A549 (cell line): ENCODE measurements around the gene GFAP. TPM values are rescaled to one million over a fixed set of nuclear protein-coding genes. Genes with fewer than 3 reads are reported as not detected.

Experiments
- ATAC-seq, 2 experiments: fragments of 200-7000 bp in 1 of 2; fragments of >200 bp in 1 of 2; cut with Nextera tagmentation in 1 of 2; cut with Tn5 transposase in 1 of 2; 3 replicates each; pipeline versions ENCODE4 v1.8.0 to v1.9.1; 2018 to 2020; ENCODE audit warnings: mild to moderate bottlenecking in 1 of 2, moderate library complexity in 1 of 2
- CTCF ChIA-PET: fragments of 300-600 bp; sonication (Branson Sonifier 250); formaldehyde crosslinking; extraction: SDS; loops from one replicate; lab custom pipeline; 2021; ENCODE audit warnings: antibody characterized with exemption, inconsistent platforms; lab: Yijun Ruan, JAX
- POLR2A ChIA-PET: fragments of 350-600 bp; formaldehyde crosslinking; extraction: SDS; loops from one replicate; lab custom pipeline; 2021; ENCODE audit warnings: antibody characterized with exemption, inconsistent platforms; lab: Yijun Ruan, JAX
- DNase-seq, 2 experiments: peaks; one replicate each; pipeline versions ENCODE4 v3.0.0 to v3.0.0-alpha.2; 2011 to 2016; ENCODE audit warnings: low read depth in 1 of 2, low spot score in 1 of 2
- FAIRE-seq: peaks from 2 replicates; lab custom pipeline; 2011; peaks lifted over from hg19 to GRCh38; lab: Jason Lieb, UNC
- H3K27ac ChIP-seq, 2 experiments: fragments of >200 bp; sonication (Bioruptor Twin); formaldehyde crosslinking; 3 replicates each; pipeline ENCODE4 v1.5.1; 2016 to 2017
- H3K4me1 ChIP-seq: fragments of >200 bp; sonication (Bioruptor Twin); formaldehyde crosslinking; 3 replicates; pipeline ENCODE4 v1.6.1; 2016
- H3K4me2 ChIP-seq: fragments of >200 bp; sonication (Bioruptor Twin); formaldehyde crosslinking; 3 replicates; pipeline ENCODE4 v1.6.1; 2016
- H3K4me3 ChIP-seq: fragments of >200 bp; sonication (Bioruptor Twin); formaldehyde crosslinking; 3 replicates; pipeline ENCODE4 v1.5.1; 2016
- H3K9me3 ChIP-seq: fragments of >200 bp; sonication (Bioruptor Twin); formaldehyde crosslinking; 3 replicates; pipeline ENCODE4 v1.6.1; 2016
- BHLHE40 ChIP-seq: IDR thresholded peaks from 2 replicates; pipeline ENCODE4 v1.6.1; 2012; ENCODE audit warnings: low read depth, low read length, inconsistent platforms
- CHD2 ChIP-seq: fragments of 150-350 bp; IDR thresholded peaks from 2 replicates; pipeline ENCODE4 v1.6.1; 2014; ENCODE audit warnings: low read length; ENCODE audit not compliant: partially characterized antibody
- HDAC2 ChIP-seq: fragments of 200-600 bp; sonication (generic); IDR thresholded peaks from 2 replicates; pipeline ENCODE4 v1.6.1; 2016
- HOXB13 ChIP-seq: fragments of 250-450 bp; sonication (Bioruptor Pico); IDR thresholded peaks from 2 replicates; pipeline ENCODE4 v1.5.0; 2020; ENCODE audit warnings: low read depth, mild to moderate bottlenecking, moderate library complexity
- NR3C1 ChIP-seq: fragments of >200 bp; sonication (Bioruptor Twin); formaldehyde crosslinking; IDR thresholded peaks from 3 replicates; pipeline ENCODE4 v1.6.1; 2017
- RAD21 ChIP-seq, 2 experiments: fragments of >200 bp in 1 of 2; sonication (Bioruptor Twin) in 1 of 2; formaldehyde crosslinking in 1 of 2; IDR thresholded peaks in 1 of 2; conservative IDR thresholded peaks in 1 of 2; 2 replicates in 1 of 2; 3 replicates in 1 of 2; pipeline ENCODE4 v1.6.1; 2012 to 2018; ENCODE audit warnings: inconsistent platforms in 1 of 2
- SMC3 ChIP-seq: fragments of >200 bp; sonication (Bioruptor Twin); formaldehyde crosslinking; IDR thresholded peaks from 3 replicates; pipeline ENCODE4 v1.6.1; 2018; ENCODE audit warnings: inconsistent platforms
- ZFP36 ChIP-seq: fragments of 450-650 bp; IDR thresholded peaks from 2 replicates; pipeline ENCODE4 v1.6.1; 2014; ENCODE audit warnings: borderline replicate concordance; ENCODE audit not compliant: partially characterized antibody
- WGBS: methylation state at CpG from one replicate; pipeline ENCODE4 v1.1.6; 2017; ENCODE audit errors: missing lambda C conversion rate; 5-methylcytosine and 5-hydroxymethylcytosine counted together
- polyA plus RNA-seq, 4 experiments: library from polyadenylated mRNA; depleted of rRNA in 3 of 4; stranded (reverse); fragments of >200 nt; fragmentation: RNase III in 1 of 4; extraction: RNeasy Plus Mini Kit Qiagen cat#74134 plus additional on column Dnase treatment in 1 of 4; gene quantifications; 2 replicates in 3 of 4; 3 replicates in 1 of 4; pipeline ENCODE4 v1.2.3, GENCODE V29; 2011 to 2017
- TF ChIP-seq, protein P1 (sequence below): IDR thresholded peaks from 2 replicates; pipeline ENCODE4 v1.6.1; 2012; ENCODE audit warnings: low read depth, borderline replicate concordance
- TF ChIP-seq, protein P2 (sequence below): IDR thresholded peaks from 2 replicates; pipeline ENCODE4 v1.6.1; 2012
- TF ChIP-seq, protein P3 (sequence below): fragments of >200 bp; sonication (Bioruptor Twin); formaldehyde crosslinking; IDR thresholded peaks from 3 replicates; pipeline ENCODE4 v1.5.1; 2016
- TF ChIP-seq, protein P4 (sequence below): fragments of 450-650 bp; IDR thresholded peaks from 2 replicates; pipeline ENCODE4 v1.6.1; 2014; ENCODE audit warnings: antibody characterized with exemption

The GFAP gene
- polyA plus RNA-seq, 2 of the 4 experiments (the other 2 are of a cell fraction) = 1.5 to 1.8 TPM

DNA sequence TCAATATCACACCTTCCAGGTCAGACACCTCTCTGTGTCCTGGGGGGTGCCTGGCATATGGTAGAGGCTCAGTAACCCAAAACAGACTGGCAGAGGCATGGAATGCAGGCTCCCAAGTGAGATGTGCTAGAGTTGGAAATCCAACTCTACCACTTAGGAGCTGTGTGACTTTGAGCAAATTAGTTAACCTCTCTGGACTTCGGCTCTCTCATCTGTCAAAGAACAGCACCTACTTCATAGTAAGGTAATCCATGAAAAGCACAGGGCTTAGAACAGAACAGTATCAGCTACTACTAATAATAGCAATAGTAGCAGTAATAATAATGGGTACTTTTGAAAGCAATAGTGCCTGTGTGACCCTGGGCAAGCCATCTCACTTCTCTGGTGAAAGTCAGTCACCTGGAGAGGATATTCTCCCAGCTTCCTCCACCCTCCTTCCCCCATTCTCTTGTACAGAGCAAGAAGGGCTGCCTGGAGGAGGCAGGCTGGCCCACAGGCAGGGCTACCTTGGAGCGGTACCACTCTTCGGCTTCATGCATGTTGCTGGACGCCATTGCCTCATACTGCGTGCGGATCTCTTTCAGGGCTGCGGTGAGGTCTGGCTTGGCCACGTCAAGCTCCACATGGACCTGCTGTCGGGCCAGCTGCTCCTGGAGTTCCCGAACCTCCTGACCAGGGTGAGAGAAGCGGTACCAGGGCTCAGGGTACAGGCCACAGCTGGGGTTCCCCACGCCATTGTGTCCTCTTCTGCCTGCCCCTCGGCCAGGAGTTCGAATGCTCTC lies 2.3 kb downstream of the GFAP start:
- Histone ChIP-seq H3K4me1 (peaks cover 48% of the 10 kb centered on the region), H3K4me3 (no peak overlapping the region), H3K27ac (peak overlapping the region in 1 of 2 experiments; percentile 46; a peak in 3 of 6 replicates), H3K4me2 (no peak overlapping the region), H3K9me3 (no peaks in the 10 kb centered on the region)
- whole genome bisulfite sequencing = 89% methylated on average over 14 of the region's 14 CpGs
- CTCF ChIA-PET = interaction anchor here (0.7 to 38.3 kb wide), 8 partner anchors 10 to 239 kb away, joined by 3 to 1853 read pairs (median 62); partner anchors contain the start of genes DCAKD, EFTUD2 and KIF18B
- DNase-seq (no peak), FAIRE-seq (no peak), ATAC-seq (no peak)
- peak; percentile 25 for TF ChIP-seq ZFP36
- TF ChIP-seq RAD21 (conservative IDR thresholded peaks at IDR 0.05 in 1 of 2, IDR thresholded peaks at IDR 0.05 in 1 of 2) = no peak
- TF ChIP-seq NR3C1 = no peak
- POLR2A ChIA-PET = interaction anchor here (1.4 kb wide), 1 partner anchor 148 kb away, joined by 3 read pairs; the partner anchor contains the start of gene NMT1

DNA sequence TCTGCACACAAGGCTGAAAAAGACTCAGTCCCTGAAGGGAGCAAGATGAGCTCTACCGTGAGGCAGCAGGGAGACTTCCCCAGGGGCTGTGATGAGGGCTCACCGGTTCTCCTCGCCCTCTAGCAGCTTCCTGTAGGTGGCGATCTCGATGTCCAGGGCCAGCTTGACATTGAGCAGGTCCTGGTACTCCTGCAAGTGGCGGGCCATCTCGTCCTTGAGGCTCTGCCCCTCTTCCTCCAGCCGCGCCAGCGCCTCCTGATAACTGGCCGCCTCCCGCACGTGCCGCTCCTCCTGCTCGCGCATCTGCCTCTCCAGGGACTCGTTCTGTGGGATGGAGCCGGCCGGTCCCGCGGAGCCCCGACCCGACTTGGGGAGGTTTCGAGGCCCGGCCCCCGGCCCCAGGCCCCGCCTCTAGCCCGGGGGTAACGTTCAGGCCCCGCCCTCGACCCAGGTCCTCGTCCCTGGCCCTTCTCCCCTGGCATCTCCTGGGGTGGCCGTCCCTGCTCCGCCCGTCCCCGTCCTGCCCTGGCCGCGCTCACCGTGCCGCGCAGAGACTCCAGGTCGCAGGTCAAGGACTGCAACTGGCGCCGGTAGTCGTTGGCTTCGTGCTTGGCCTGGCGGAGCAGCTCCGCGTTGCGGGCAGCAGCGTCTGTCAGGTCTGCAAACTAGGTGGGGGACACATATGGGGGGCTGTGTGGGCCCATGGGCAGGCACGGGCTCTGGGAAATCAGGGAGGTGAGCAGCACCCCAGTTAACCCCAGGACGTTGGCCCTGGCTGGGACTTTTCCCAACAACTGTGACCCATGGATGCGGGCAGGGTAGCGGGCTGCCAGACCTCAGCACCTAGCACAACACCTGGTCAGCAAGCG lies 3.9 kb downstream of the GFAP start:
- peaks cover 46% of the 10 kb centered on the region for H3K4me1 ChIP-seq
- peak overlapping the region; percentile 36 to 91; a peak in 4 of 6 replicates for H3K27ac ChIP-seq
- CTCF ChIA-PET = interaction anchor here (0.6 to 38.3 kb wide), 20 partner anchors 11 to 286 kb away, joined by 3 to 1853 read pairs (median 4); partner anchors contain the start of genes DCAKD, EFTUD2 and KIF18B
- no peaks in the 10 kb centered on the region for H3K9me3 ChIP-seq
- peak; percentile 99 for FAIRE-seq
- TF ChIP-seq SMC3 (peak; percentile 46; the same call in 2 of the 3 replicates), BHLHE40 (0 out of 2 replicates have a peak, but pooled peaks have one; percentile 38), RAD21 (conservative IDR thresholded peaks at IDR 0.05 in 1 of 2, IDR thresholded peaks at IDR 0.05 in 1 of 2) (peak; percentile 43 to 55), HDAC2 (no peak), HOXB13 (CRISPR knock-in tag) (no peak), CHD2 (no peak)
- TF ChIP-seq, protein P1, sequence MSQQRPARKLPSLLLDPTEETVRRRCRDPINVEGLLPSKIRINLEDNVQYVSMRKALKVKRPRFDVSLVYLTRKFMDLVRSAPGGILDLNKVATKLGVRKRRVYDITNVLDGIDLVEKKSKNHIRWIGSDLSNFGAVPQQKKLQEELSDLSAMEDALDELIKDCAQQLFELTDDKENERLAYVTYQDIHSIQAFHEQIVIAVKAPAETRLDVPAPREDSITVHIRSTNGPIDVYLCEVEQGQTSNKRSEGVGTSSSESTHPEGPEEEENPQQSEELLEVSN = 0 out of 2 replicates have a peak, but pooled peaks have one; percentile 54
- TF ChIP-seq, protein P2, sequence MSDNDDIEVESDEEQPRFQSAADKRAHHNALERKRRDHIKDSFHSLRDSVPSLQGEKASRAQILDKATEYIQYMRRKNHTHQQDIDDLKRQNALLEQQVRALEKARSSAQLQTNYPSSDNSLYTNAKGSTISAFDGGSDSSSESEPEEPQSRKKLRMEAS = peak; percentile 77
- TF ChIP-seq, protein P3, sequence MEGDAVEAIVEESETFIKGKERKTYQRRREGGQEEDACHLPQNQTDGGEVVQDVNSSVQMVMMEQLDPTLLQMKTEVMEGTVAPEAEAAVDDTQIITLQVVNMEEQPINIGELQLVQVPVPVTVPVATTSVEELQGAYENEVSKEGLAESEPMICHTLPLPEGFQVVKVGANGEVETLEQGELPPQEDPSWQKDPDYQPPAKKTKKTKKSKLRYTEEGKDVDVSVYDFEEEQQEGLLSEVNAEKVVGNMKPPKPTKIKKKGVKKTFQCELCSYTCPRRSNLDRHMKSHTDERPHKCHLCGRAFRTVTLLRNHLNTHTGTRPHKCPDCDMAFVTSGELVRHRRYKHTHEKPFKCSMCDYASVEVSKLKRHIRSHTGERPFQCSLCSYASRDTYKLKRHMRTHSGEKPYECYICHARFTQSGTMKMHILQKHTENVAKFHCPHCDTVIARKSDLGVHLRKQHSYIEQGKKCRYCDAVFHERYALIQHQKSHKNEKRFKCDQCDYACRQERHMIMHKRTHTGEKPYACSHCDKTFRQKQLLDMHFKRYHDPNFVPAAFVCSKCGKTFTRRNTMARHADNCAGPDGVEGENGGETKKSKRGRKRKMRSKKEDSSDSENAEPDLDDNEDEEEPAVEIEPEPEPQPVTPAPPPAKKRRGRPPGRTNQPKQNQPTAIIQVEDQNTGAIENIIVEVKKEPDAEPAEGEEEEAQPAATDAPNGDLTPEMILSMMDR = peak; percentile 66
- TF ChIP-seq, protein P4, sequence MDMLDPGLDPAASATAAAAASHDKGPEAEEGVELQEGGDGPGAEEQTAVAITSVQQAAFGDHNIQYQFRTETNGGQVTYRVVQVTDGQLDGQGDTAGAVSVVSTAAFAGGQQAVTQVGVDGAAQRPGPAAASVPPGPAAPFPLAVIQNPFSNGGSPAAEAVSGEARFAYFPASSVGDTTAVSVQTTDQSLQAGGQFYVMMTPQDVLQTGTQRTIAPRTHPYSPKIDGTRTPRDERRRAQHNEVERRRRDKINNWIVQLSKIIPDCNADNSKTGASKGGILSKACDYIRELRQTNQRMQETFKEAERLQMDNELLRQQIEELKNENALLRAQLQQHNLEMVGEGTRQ = peak; percentile 38
- TF ChIP-seq, all 56 proteins: peak for 7
- DNase-seq = peak; percentile 87 to 95
- H3K4me2 ChIP-seq = peak overlapping the region; percentile 65
- ATAC-seq = peak; percentile 64 to 92
- H3K4me3 ChIP-seq = no peak overlapping the region
- 57% methylated on average over 43 of the region's 56 CpGs for WGBS
- POLR2A ChIA-PET = interaction anchor here (0.5 to 3.0 kb wide), 4 partner anchors 12 to 841 kb away, joined by 3 to 18 read pairs (median 4); partner anchors contain the start of gene EFTUD2
